Effector memory CD8-positive, alpha-beta T cell (primary cell): ENCODE measurements around the gene RBFOX2.
"Not testable (repeated sequence)": the region's sequence is repeated elsewhere in the genome, so short reads cannot be mapped to it uniquely, and the experiment has no call there.

Source experiments
- ATAC-seq: fragments of 150-1000 bp; cut with Tn5 transposase; replicated peaks from 2 replicates; pipeline ENCODE4 v1.10.0; 2021; ENCODE audit warnings: mild to moderate bottlenecking, moderate library complexity
- DNase-seq, 3 experiments: peaks; one replicate each; pipeline ENCODE4 v3.0.0; 2021
- H3K27ac Mint-ChIP-seq, 2 donors: one replicate each; pipeline ENCODE4 v1.8.0; 2022; ENCODE audit warnings: mild to moderate bottlenecking in 2 of 2, mixed read lengths in 2 of 2, moderate library complexity in 2 of 2
- H3K27me3 Mint-ChIP-seq, 2 donors: one replicate each; pipeline ENCODE4 v1.8.0; 2022; ENCODE audit warnings: mixed read lengths in 2 of 2
- H3K36me3 Mint-ChIP-seq: one replicate; pipeline ENCODE4 v1.8.0; 2022; ENCODE audit warnings: mild to moderate bottlenecking, moderate library complexity, mixed read lengths; ENCODE audit not compliant: insufficient read depth
- H3K4me1 Mint-ChIP-seq, 2 donors: one replicate each; pipeline ENCODE4 v1.8.0; 2022; ENCODE audit warnings: low read depth in 2 of 2, mixed read lengths in 2 of 2
- H3K4me3 Mint-ChIP-seq, 2 donors: one replicate each; pipeline ENCODE4 v1.8.0; 2022; ENCODE audit warnings: mild to moderate bottlenecking in 2 of 2, mixed read lengths in 2 of 2, moderate library complexity in 2 of 2
- H3K9me3 Mint-ChIP-seq, 2 donors: one replicate each; pipeline ENCODE4 v1.8.0; 2022; ENCODE audit warnings: mixed read lengths in 2 of 2

The RBFOX2 gene

GRCh38 chr22:35993727-35994126 is 34.9 kb downstream of the RBFOX2 start:
- H3K4me3 Mint-ChIP-seq, H3K27ac Mint-ChIP-seq, ATAC-seq, H3K9me3 Mint-ChIP-seq, DNase-seq, H3K36me3 Mint-ChIP-seq, H3K4me1 Mint-ChIP-seq: not testable (repeated sequence)
- peaks cover 37 to 47% of the 10 kb centered on the region in 2 donors for H3K27me3 Mint-ChIP-seq

DNA sequence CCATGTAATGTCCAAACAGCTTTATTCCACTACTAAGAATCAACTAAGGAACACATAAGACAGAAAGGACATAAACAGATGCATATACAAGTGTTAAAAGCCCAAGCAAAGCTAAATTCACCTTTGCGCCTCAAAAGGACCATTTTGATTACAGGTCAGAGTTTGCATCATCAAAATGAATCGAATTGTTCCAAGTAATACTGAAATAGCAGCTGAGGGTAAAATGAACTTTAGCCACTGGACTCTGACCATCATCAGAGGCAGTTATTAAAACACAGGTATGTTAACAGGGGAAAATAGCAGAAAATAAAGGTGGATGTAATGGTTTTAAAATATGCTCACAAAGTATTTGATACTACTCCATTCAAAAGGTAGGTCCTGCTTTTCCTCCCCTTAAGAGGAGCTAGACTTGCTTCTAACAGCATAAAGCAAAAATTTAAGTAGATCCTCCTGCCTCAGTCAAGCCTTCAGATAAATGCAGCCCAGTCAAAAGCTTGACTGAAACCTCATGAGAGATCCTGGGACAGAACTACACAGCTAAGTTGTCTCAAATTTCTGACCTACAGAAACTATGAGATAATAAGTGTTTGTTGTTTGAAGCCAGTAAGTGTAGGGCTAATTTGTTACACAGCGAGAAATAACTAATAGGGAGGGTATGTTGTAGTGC is 35.4 kb downstream of the RBFOX2 start:
- Mint-ChIP-seq H3K9me3 (no peaks in the 10 kb centered on the region), H3K36me3 (no peaks in the 10 kb centered on the region), H3K4me3 (no peak overlapping the region), H3K27me3 (peaks cover 33 to 41% of the 10 kb centered on the region in 2 donors), H3K4me1 (no peaks in the 10 kb centered on the region), H3K27ac (no peak overlapping the region)
- no peak for ATAC-seq
- no peak for DNase-seq

DNA sequence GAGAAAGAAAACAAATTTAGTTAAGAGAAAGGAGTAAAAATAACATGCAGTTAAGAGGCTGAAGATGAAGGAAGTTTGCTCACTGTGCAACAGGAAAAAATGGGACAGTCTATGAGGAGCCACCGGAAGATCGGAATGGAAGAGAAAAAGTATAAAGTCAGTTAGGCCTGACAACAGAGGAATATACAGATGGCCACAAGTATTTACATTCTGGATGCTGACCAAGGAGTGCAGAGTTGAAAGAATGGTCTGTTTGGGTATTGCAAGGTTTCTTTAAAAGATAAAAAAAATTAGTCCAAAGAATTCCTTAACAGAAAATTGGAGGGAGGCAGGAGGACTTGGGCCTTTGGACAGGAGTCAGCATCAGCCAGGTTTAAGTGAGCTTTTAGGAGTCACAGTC is 37.5 kb downstream of the RBFOX2 start:
- no peaks in the 10 kb centered on the region for H3K4me1 Mint-ChIP-seq
- DNase-seq: no peak
- peaks cover 25 to 27% of the 10 kb centered on the region in 2 donors for H3K27me3 Mint-ChIP-seq
- ATAC-seq: no peak
- H3K4me3 Mint-ChIP-seq: no peak overlapping the region
- H3K27ac Mint-ChIP-seq: no peak overlapping the region
- no peaks in the 10 kb centered on the region for H3K36me3 Mint-ChIP-seq
- H3K9me3 Mint-ChIP-seq: no peaks in the 10 kb centered on the region

DNA sequence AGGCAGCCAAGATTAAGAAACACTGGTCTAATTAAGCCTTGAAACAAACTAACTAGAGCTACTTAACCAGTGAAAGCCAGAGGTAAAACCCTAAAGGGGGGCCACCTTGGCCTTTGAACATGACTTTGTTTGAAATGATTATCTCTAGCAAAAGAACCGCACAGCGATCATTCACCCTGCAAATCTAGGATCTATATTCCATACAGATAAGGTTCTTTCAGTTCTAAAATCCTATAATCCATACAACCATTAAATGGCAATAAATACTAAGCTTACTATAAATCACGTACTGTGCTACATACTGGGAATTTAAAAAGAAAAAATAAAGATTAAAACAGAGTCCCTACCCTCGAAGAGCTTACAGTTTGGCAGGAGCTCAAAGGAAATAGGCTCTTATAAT is 40.6 kb downstream of the RBFOX2 start:
- Mint-ChIP-seq H3K4me1 (no peaks in the 10 kb centered on the region), H3K27ac (no peak overlapping the region), H3K36me3 (no peaks in the 10 kb centered on the region), H3K4me3 (no peak overlapping the region), H3K27me3 (peaks cover 36 to 37% of the 10 kb centered on the region in 2 donors), H3K9me3 (no peaks in the 10 kb centered on the region)
- ATAC-seq (no peak), DNase-seq (no peak)

- no peak overlapping the region for H3K27ac Mint-ChIP-seq
- no peaks in the 10 kb centered on the region for H3K4me1 Mint-ChIP-seq
- H3K36me3 Mint-ChIP-seq: no peaks in the 10 kb centered on the region
- DNase-seq (no peak), ATAC-seq (no peak)
- peaks cover 36% of the 10 kb centered on the region in 2 donors for H3K27me3 Mint-ChIP-seq
- no peaks in the 10 kb centered on the region for H3K9me3 Mint-ChIP-seq
- no peak overlapping the region for H3K4me3 Mint-ChIP-seq
These were observed 41.1 kb downstream of the RBFOX2 start for GRCh38 chr22:35987487-35987886.

DNA sequence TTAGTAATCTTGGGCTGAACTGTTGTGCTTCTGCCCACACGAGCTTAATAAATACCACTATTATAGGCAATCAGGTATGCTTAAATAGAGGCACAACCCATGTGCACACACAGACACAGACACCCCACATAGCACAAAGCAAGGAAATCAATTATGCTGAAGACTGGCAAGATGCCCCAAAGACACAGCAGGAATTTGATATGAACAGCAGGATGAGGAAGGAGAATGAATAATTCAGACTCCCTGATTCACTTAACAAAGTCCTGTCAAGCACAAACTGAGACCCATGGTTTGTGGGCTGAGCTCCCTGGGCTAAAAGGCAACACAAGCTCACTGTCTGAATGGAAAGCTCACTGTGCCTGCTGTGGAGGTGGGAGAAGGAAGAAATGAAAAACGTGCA is 42.5 kb downstream of the RBFOX2 start:
- Mint-ChIP-seq H3K4me3 (no peak overlapping the region), H3K4me1 (no peaks in the 10 kb centered on the region), H3K27me3 (peaks cover 39 to 45% of the 10 kb centered on the region in 2 donors), H3K27ac (no peak overlapping the region), H3K9me3 (no peaks in the 10 kb centered on the region), H3K36me3 (no peaks in the 10 kb centered on the region)
- no peak for ATAC-seq
- DNase-seq: no peak

GRCh38 chr22:35985371-35985770 is 43.3 kb downstream of the RBFOX2 start:
- ATAC-seq: no peak
- DNase-seq: no peak
- Mint-ChIP-seq H3K27ac (no peak overlapping the region), H3K4me3 (no peak overlapping the region), H3K27me3 (peaks cover 43 to 52% of the 10 kb centered on the region in 2 donors), H3K4me1 (no peaks in the 10 kb centered on the region), H3K36me3 (no peaks in the 10 kb centered on the region), H3K9me3 (no peaks in the 10 kb centered on the region)

- Mint-ChIP-seq H3K36me3 (no peaks in the 10 kb centered on the region), H3K27me3 (peaks cover 51 to 60% of the 10 kb centered on the region in 2 donors), H3K9me3 (no peaks in the 10 kb centered on the region), H3K27ac (no peak overlapping the region), H3K4me1 (no peaks in the 10 kb centered on the region), H3K4me3 (no peak overlapping the region)
- no peak for DNase-seq
- ATAC-seq: no peak
These were observed 44.1 kb downstream of the RBFOX2 start for GRCh38 chr22:35984183-35985175.

DNA sequence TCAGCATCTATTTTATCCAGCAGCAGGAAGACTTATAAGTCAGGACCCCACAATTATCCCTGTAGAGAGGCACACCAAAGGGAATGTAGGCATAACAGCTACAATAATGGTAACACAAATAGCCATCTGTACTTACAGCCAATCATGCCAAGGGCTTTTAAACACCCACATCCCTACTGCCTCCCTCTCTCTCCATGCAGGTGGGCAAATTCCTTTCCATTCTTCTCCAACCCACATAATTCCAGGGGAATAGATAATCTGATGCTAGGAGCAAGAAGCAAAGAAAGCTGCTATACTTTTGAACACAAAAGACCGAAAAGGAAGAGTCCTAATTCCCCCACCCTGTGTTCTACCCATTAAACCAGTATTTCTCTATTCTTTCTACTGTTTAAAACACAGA is 46.7 kb downstream of the RBFOX2 start:
- ATAC-seq: no peak
- H3K4me1 Mint-ChIP-seq: no peaks in the 10 kb centered on the region
- no peaks in the 10 kb centered on the region for H3K9me3 Mint-ChIP-seq
- H3K27ac Mint-ChIP-seq: peak overlapping the region in 1 of 2 donors; percentile 39
- DNase-seq: no peak
- no peaks in the 10 kb centered on the region for H3K36me3 Mint-ChIP-seq
- peaks cover 76 to 85% of the 10 kb centered on the region in 2 donors for H3K27me3 Mint-ChIP-seq
- no peak overlapping the region for H3K4me3 Mint-ChIP-seq

DNA sequence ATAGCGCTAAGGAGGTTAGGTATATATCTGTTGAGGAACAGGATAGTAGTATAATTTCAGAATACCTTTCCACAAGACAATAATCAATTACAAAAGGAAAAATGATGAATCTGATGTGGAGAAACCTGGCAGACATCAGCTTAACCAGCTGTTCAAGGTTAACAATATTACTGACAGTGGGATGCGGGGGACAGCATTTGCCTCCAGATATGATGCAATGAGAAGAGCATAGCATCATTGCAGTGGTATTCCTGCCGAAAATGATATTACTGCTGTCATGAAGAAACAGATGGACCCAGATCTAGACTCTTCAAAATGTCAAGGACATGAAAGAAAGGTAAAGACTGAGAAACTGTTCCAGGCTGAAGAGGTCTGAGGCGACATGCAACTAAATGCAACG is 49.7 kb downstream of the RBFOX2 start:
- Mint-ChIP-seq H3K27ac (no peak overlapping the region), H3K4me3 (no peak overlapping the region), H3K27me3 (peaks cover 79 to 80% of the 10 kb centered on the region in 2 donors), H3K4me1 (no peaks in the 10 kb centered on the region), H3K36me3 (no peaks in the 10 kb centered on the region), H3K9me3 (no peaks in the 10 kb centered on the region)
- no peak for DNase-seq
- ATAC-seq: no peak

- no peak for ATAC-seq
- no peaks in the 10 kb centered on the region for H3K36me3 Mint-ChIP-seq
- H3K27ac Mint-ChIP-seq: no peak overlapping the region
- no peak for DNase-seq
- peaks cover 75 to 76% of the 10 kb centered on the region in 2 donors for H3K27me3 Mint-ChIP-seq
- H3K4me1 Mint-ChIP-seq: no peaks in the 10 kb centered on the region
- H3K9me3 Mint-ChIP-seq: no peaks in the 10 kb centered on the region
- no peak overlapping the region for H3K4me3 Mint-ChIP-seq
These were observed 50.4 kb downstream of the RBFOX2 start for GRCh38 chr22:35978201-35978600.

- no peak overlapping the region for H3K4me3 Mint-ChIP-seq
- H3K4me1 Mint-ChIP-seq: no peaks in the 10 kb centered on the region
- DNase-seq (no peak), ATAC-seq (no peak)
- H3K36me3 Mint-ChIP-seq: no peaks in the 10 kb centered on the region
- H3K9me3 Mint-ChIP-seq: no peaks in the 10 kb centered on the region
- peaks cover 66 to 67% of the 10 kb centered on the region in 2 donors for H3K27me3 Mint-ChIP-seq
- H3K27ac Mint-ChIP-seq: no peak overlapping the region
These were observed 51.5 kb downstream of the RBFOX2 start for GRCh38 chr22:35977136-35977535.

- no peak for ATAC-seq
- no peak for DNase-seq
- Mint-ChIP-seq H3K9me3 (no peaks in the 10 kb centered on the region), H3K4me1 (no peaks in the 10 kb centered on the region), H3K4me3 (no peak overlapping the region), H3K36me3 (no peaks in the 10 kb centered on the region), H3K27ac (no peak overlapping the region), H3K27me3 (peaks cover 50 to 61% of the 10 kb centered on the region in 2 donors)
These were observed 55.2 kb downstream of the RBFOX2 start for GRCh38 chr22:35973388-35973787.

GRCh38 chr22:35972559-35972958 is 56.1 kb downstream of the RBFOX2 start:
- peaks cover 50 to 61% of the 10 kb centered on the region in 2 donors for H3K27me3 Mint-ChIP-seq
- H3K27ac Mint-ChIP-seq: no peak overlapping the region
- H3K36me3 Mint-ChIP-seq: no peaks in the 10 kb centered on the region
- ATAC-seq (no peak), DNase-seq (no peak)
- no peak overlapping the region for H3K4me3 Mint-ChIP-seq
- H3K4me1 Mint-ChIP-seq: no peaks in the 10 kb centered on the region
- H3K9me3 Mint-ChIP-seq: no peaks in the 10 kb centered on the region
